ENCODE data around the gene SH3RF3.

Gene SH3RF3

DNA sequence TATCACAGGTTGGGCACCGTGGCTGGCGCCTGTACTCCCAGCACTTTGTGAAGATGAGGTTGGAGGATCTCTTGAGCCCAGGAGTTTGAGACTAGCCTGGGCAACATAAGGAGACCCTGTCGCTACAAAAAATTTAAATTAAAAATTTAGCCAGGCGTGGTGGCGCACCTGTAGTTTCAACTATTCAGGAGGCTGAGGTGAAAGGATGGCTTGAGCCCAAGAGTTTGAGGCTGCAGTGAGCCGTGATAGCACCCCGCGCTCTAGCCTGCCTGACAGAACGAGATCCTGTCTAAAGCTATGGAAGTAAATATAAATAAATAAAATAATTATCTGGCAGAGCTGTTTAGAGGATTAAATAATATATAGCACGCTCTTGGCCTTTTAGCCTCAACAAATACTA is 1.4 kb upstream of the SH3RF3 start:
- Histone ChIP-seq H3K27me3 (ENCODE audit: control insufficient read depth, insufficient read depth, low read length) (no peaks in the 10 kb centered on the region), H3K9me3 (ENCODE audit: control insufficient read depth, low read length) (no peaks in the 10 kb centered on the region), H3K27ac (no peak overlapping the region), H3K4me3 (ENCODE audit: low read depth, low read length) (no peak overlapping the region), H2AFZ (no peak overlapping the region), H3K4me1 (no peaks in the 10 kb centered on the region), H3K9ac (no peak overlapping the region), H3K79me2 (no peaks in the 10 kb centered on the region), H3K36me3 (ENCODE audit: control insufficient read depth, insufficient read depth, low read length) (no peaks in the 10 kb centered on the region), H3K4me2 (ENCODE audit: low read length) (no peak overlapping the region)
- TF ChIP-seq, protein P1, sequence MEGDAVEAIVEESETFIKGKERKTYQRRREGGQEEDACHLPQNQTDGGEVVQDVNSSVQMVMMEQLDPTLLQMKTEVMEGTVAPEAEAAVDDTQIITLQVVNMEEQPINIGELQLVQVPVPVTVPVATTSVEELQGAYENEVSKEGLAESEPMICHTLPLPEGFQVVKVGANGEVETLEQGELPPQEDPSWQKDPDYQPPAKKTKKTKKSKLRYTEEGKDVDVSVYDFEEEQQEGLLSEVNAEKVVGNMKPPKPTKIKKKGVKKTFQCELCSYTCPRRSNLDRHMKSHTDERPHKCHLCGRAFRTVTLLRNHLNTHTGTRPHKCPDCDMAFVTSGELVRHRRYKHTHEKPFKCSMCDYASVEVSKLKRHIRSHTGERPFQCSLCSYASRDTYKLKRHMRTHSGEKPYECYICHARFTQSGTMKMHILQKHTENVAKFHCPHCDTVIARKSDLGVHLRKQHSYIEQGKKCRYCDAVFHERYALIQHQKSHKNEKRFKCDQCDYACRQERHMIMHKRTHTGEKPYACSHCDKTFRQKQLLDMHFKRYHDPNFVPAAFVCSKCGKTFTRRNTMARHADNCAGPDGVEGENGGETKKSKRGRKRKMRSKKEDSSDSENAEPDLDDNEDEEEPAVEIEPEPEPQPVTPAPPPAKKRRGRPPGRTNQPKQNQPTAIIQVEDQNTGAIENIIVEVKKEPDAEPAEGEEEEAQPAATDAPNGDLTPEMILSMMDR (IDR thresholded peaks at IDR 0.05) = no peak

DNA sequence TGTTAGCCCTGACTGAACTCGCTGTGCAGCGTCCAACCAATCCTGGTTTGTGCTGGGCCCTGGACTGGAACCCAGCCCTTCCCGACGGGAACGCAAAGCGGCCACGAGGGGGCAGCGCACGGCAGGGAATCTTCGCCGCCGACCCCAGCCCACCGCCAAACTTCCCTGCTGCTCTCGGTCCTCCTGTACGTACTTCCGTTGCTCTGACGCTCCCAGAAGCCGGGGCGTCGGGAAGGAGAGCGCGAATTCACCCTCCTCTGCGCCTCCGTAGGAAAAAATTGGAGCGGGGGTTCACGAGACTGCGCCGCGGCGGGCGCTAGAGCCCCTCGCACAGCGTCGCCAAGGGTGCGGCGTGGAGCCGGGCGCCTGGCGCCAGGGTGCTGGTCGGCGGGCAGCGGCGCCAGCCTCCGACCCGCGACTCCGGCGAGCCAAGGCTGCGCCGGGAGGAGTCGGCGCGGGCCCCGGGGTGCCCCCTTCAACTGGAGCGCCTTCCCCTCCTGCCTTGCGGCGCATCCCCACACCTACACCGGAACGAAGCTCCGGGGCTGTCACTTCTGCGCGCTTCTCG is 873 bp upstream of the SH3RF3 start:
- TF ChIP-seq, protein P1 (IDR thresholded peaks at IDR 0.05) = peak; percentile 55
- Histone ChIP-seq H3K36me3 (ENCODE audit: control insufficient read depth, insufficient read depth, low read length) (no peaks in the 10 kb centered on the region), H3K27me3 (ENCODE audit: control insufficient read depth, insufficient read depth, low read length) (no peaks in the 10 kb centered on the region), H3K27ac (peak overlapping the region; percentile 49), H3K9ac (no peak overlapping the region), H3K4me2 (ENCODE audit: low read length) (peak overlapping the region; percentile 84), H2AFZ (peak overlapping the region; percentile 77), H3K4me3 (ENCODE audit: low read depth, low read length) (peak overlapping the region; percentile 47), H3K79me2 (no peaks in the 10 kb centered on the region), H3K4me1 (no peaks in the 10 kb centered on the region), H3K9me3 (ENCODE audit: control insufficient read depth, low read length) (no peaks in the 10 kb centered on the region)

DNA sequence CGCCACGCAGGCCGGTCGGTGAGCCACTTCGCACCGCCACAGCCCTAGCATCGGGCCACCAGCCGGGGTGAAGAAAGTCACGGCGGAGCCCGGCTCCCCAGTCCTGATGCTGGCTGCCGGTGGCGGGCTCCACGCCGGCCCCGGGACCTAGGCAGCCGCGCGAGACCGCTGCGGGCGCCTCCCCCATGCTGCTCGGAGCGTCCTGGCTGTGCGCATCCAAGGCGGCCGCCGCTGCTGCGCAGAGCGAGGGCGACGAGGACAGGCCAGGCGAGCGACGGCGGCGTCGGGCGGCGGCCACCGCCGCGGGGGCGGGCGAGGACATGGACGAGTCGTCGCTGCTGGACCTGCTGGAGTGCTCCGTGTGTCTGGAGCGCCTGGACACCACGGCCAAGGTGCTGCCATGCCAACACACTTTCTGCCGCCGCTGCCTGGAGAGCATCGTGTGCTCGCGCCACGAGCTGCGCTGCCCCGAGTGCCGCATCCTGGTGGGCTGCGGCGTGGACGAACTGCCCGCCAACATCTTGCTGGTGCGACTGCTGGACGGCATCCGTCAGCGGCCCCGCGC is 433 bp downstream of the SH3RF3 start:
- Histone ChIP-seq H3K9me3 (ENCODE audit: control insufficient read depth, low read length) (no peaks in the 10 kb centered on the region), H3K27ac (no peak overlapping the region), H3K4me2 (ENCODE audit: low read length) (peak overlapping the region; percentile 84), H3K36me3 (ENCODE audit: control insufficient read depth, insufficient read depth, low read length) (no peaks in the 10 kb centered on the region), H3K79me2 (no peaks in the 10 kb centered on the region), H2AFZ (peak overlapping the region; percentile 77), H3K27me3 (ENCODE audit: control insufficient read depth, insufficient read depth, low read length) (no peaks in the 10 kb centered on the region), H3K9ac (no peak overlapping the region), H3K4me3 (ENCODE audit: low read depth, low read length) (peak overlapping the region; percentile 47), H3K4me1 (no peaks in the 10 kb centered on the region)
- TF ChIP-seq, protein P1 (IDR thresholded peaks at IDR 0.05) = no peak

DNA sequence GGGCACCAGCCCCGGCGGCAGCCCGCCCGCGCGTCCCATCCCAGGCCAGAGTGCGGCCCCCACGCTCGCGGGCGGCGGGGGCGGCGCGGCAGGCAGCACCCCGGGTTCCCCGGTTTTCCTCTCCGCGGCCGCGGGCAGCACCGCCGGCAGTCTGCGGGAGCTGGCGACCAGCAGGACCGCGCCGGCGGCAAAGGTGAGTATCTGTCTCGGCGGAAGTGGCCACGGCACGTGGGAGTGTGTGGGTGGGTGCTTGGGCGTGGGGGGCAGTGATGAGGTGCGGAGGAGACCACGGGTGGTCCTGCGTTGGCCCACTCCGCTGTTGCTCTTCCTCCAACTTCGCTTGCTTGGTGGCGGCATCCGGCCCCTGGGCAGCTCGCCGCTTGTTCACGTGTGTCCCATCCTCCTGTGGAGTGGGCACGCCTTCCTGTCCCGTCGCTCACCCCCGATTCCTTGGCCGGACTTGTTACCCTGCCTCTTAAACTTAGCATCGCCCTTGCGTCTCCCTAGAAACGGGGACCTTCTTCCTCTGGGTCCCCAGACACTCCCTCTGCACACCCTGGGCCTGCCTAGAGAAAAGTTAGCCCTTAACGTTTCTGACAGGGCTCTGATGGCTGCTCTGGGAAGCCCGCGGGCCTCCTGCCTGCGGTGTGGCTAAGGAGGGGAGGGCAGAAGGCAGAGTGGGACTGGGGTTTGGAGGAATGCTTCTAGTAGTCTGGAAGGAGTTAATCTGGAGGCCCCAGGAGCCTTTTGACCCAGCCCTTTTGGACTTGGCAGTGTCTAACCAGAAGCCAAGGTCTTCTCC is 1.1 kb downstream of the SH3RF3 start:
- Histone ChIP-seq H3K4me2 (ENCODE audit: low read length) (peak overlapping the region; percentile 37), H3K27me3 (ENCODE audit: control insufficient read depth, insufficient read depth, low read length) (no peaks in the 10 kb centered on the region), H3K27ac (no peak overlapping the region), H3K79me2 (no peaks in the 10 kb centered on the region), H2AFZ (peak overlapping the region; percentile 11), H3K9me3 (ENCODE audit: control insufficient read depth, low read length) (no peaks in the 10 kb centered on the region), H3K9ac (no peak overlapping the region), H3K4me1 (peaks cover under 1% of the 10 kb centered on the region), H3K4me3 (ENCODE audit: low read depth, low read length) (peak overlapping the region; percentile 47), H3K36me3 (ENCODE audit: control insufficient read depth, insufficient read depth, low read length) (no peaks in the 10 kb centered on the region)
- TF ChIP-seq, protein P1 (IDR thresholded peaks at IDR 0.05) = no peak
